ENCODE measurements around the gene PSME3. TPM values are rescaled to one million over a fixed set of nuclear protein-coding genes. Genes with fewer than 3 reads are reported as not detected.

PSME3 gene, protein sequence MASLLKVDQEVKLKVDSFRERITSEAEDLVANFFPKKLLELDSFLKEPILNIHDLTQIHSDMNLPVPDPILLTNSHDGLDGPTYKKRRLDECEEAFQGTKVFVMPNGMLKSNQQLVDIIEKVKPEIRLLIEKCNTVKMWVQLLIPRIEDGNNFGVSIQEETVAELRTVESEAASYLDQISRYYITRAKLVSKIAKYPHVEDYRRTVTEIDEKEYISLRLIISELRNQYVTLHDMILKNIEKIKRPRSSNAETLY
- total RNA-seq = 100 to 1,000 TPM in 3 of 8 experiments, 10 to 100 TPM in 5; 31.7 to 169 (median 69.6) TPM

DNA sequence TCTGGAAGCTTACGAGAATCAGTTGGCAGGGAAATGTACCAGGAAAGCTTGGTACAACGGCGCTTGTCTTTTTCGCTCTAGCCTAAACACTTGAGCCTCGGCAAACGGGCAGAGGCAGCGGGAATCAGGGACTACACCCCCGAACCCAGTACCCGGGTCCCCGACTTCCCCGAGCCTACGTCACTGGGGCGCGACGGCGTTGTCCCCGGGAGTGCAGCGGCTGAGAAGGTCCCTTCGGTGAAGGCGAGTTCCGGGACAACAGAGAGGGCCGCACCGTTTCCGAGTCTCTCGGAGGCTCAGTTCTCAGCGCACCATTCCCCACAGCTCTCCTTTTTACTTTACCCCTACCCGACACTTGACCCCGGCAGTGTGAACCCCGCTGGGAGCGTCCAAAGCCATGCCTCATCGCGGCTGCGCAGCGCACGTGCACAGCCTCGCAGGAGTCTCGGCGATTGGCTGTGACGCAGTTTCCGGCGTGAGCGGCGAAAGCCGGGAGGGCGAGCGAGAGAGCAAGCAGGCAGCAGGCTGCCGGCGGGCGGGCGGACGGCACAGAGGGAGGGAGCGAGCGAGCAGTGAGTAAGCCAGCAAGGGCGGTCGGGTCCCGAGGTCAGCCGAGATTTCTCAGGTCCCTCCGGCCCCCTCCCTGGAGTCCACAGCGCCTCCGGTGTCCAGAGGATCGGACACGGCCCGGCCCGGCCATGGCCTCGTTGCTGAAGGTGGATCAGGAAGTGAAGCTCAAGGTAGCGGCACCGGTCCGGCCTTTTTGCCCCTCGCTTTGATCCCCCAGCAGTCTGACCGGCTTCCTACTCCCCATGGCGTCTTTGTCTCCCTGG is at the start of gene PSME3:
Gene PSME3 (plus strand): TSS at position 464 of the 833 bp plus-strand sequence. CDS start 235 bp downstream, at position 699.
- ATAC-seq (replicated peaks in 6 of 8) = peak; percentile 89 to 97 (median 95)
- in situ Hi-C loops (cut with MboI; ENCODE audit: low pct_unique_long_range_greater_than_20kb in 2 of 9, low sequenced_read_pairs in 9 of 9, unreplicated experiment in 9 of 9) = loop anchor here in 3 of 9 experiments (25.0 kb wide), 1 partner anchor 104 kb away; no protein-coding TSS in a partner anchor

DNA sequence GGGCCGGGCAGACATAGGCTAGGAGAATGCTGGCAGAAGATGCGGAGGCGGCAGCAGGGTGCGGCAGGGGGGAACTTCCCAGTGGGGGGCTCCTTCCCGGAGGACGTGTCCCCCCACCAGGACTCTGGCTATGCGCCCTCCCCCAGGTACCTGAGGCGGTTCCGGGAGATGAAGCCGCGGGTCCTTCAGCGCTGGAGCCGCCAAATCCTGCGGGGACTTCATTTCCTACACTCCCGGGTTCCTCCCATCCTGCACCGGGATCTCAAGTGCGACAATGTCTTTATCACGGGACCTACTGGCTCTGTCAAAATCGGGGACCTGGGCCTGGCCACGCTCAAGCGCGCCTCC is 49.4 kb upstream of the PSME3 start:
- WGBS, 10 experiments = 15 to 100% (median 74%) methylated on average over 1 to 13 of the region's 22 CpGs; no CpG with 5 or more reads in 4 of the 10 experiments

More for the DNA sequence above, at the start of gene PSME3:
- WGBS, 10 experiments = 0% methylated on average over 2 to 27 of the region's 71 CpGs; no CpG with 5 or more reads in 1 of the 10 experiments
- H3K4me1 ChIP-seq (replicated peaks in 1 of 2) = peaks cover 8 to 13% of the 10 kb centered on the region in 2 donors
- peak within 1 kb of the TSS; percentile 84 to 87 for H3K27ac ChIP-seq
- H3K4me3 ChIP-seq = peak within 1 kb of the TSS; percentile 52 to 94 (median 78)

DNA sequence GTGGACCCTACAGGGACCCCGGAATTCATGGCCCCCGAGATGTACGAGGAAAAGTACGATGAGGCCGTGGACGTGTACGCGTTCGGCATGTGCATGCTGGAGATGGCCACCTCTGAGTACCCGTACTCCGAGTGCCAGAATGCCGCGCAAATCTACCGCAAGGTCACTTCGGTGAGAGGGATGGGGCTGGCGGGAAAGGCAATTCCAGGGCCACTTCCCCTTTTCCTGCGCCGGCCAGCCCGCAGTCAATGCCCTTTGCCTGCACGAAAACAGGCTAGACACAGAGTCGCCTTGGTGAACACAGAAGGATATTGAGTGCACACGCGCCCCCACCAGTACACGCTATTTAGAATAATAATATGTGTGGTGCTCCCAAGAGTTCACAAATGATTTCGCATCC is 48.8 kb upstream of the PSME3 start:
- in situ Hi-C loops (cut with MboI; ENCODE audit: low pct_unique_long_range_greater_than_20kb in 2 of 9, low sequenced_read_pairs in 9 of 9, unreplicated experiment in 9 of 9) = no loop called here
- WGBS, 10 experiments = 19 to 98% (median 92%) methylated on average over 2 to 14 of the region's 25 CpGs; no CpG with 5 or more reads in 7 of the 10 experiments
- no peak overlapping the region for H3K27ac ChIP-seq
- H3K4me1 ChIP-seq (replicated peaks in 1 of 2) = peaks cover 3 to 4% of the 10 kb centered on the region in 2 donors
- no peak for ATAC-seq (replicated peaks in 6 of 8)
- H3K4me3 ChIP-seq = no peak overlapping the region

More for the DNA sequence above, 49.4 kb upstream of the PSME3 start:
- H3K4me3 ChIP-seq = no peak overlapping the region
- no peak for ATAC-seq (replicated peaks in 6 of 8)
- in situ Hi-C loops (cut with MboI; ENCODE audit: low pct_unique_long_range_greater_than_20kb in 2 of 9, low sequenced_read_pairs in 9 of 9, unreplicated experiment in 9 of 9) = no loop called here
- no peak overlapping the region for H3K27ac ChIP-seq
- peaks cover 3 to 4% of the 10 kb centered on the region in 2 donors for H3K4me1 ChIP-seq (replicated peaks in 1 of 2)

DNA sequence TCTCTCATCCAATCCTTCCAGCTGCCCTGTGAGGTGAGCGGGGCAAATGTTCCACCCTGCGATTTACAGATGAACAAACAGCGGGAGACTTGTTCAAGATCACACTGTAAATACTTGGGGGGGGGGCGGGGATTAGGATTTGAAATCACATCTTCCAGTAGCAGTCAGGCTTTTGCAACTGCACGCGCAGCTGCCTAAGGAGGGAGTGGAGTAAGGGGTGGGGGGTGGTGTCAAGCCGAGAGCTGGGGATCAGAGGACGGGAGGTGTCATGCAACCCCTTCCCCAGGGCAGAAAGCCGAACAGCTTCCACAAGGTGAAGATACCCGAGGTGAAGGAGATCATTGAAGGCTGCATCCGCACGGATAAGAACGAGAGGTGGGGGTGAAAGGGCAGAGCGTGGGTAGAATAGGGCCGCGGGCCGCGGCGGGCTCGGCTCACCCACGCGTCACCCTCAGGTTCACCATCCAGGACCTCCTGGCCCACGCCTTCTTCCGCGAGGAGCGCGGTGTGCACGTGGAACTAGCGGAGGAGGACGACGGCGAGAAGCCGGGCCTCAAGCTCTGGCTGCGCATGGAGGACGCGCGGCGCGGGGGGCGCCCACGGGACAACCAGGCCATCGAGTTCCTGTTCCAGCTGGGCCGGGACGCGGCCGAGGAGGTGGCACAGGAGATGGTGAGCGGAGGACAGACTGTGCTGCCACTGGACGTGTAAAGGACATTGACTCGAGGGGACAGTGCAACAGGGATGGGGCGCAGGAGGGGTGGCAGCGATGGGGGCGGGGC is 48.2 kb upstream of the PSME3 start:
- 30 to 80% methylated on average over 2 to 10 of the region's 52 CpGs; no CpG with 5 or more reads in 8 of the 10 experiments for WGBS, 10 experiments
- H3K27ac ChIP-seq = no peak overlapping the region
- in situ Hi-C loops (cut with MboI; ENCODE audit: low pct_unique_long_range_greater_than_20kb in 2 of 9, low sequenced_read_pairs in 9 of 9, unreplicated experiment in 9 of 9) = no loop called here
- peaks cover 3% of the 10 kb centered on the region in 2 donors for H3K4me1 ChIP-seq (replicated peaks in 1 of 2)
- no peak for ATAC-seq (replicated peaks in 6 of 8)
- H3K4me3 ChIP-seq = no peak overlapping the region

DNA sequence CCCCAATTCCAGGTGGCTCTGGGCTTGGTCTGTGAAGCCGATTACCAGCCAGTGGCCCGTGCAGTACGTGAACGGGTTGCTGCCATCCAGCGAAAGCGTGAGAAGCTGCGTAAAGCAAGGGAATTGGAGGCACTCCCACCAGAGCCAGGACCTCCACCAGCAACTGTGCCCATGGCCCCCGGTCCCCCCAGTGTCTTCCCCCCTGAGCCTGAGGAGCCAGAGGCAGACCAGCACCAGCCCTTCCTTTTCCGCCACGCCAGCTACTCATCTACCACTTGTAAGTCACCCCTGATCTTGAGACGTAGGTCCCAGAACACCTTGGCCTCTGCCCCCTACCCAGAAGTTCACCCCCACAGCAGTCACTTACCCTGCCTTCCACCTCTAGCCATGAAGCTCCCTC is 45.9 kb upstream of the PSME3 start:
- peaks cover 0 to 3% of the 10 kb centered on the region in 2 donors for H3K4me1 ChIP-seq (replicated peaks in 1 of 2)
- in situ Hi-C loops (cut with MboI; ENCODE audit: low pct_unique_long_range_greater_than_20kb in 2 of 9, low sequenced_read_pairs in 9 of 9, unreplicated experiment in 9 of 9) = no loop called here
- ATAC-seq (replicated peaks in 6 of 8) = no peak
- no peak overlapping the region for H3K4me3 ChIP-seq
- no peak overlapping the region for H3K27ac ChIP-seq
- WGBS, 10 experiments = 76 to 86% (median 81%) methylated on average over 2 to 6 of the region's 11 CpGs; no CpG with 5 or more reads in 6 of the 10 experiments

DNA sequence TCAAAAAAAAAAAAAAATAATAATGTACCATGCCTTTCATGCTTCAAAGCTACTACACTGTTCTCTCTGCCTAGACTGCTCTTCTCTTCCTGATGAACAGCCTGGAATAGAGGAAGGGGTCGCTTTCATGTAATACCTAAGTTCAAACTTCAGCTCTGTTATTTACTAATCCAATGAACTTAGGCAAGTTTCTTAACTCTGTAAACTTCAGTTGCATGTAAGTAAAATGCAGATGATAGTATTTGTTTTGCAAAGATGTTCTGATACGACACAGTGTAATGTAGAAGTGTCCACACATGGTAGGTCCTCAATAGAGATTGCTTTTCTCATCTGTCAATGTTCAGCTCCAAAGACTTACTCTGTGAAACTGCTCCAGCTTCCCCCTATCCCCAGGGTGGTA is 41.2 kb upstream of the PSME3 start:
- H3K4me3 ChIP-seq = no peak overlapping the region
- H3K4me1 ChIP-seq (replicated peaks in 1 of 2) = no peaks in the 10 kb centered on the region
- H3K27ac ChIP-seq = no peak overlapping the region
- ATAC-seq (replicated peaks in 6 of 8) = no peak
- in situ Hi-C loops (cut with MboI; ENCODE audit: low pct_unique_long_range_greater_than_20kb in 2 of 9, low sequenced_read_pairs in 9 of 9, unreplicated experiment in 9 of 9) = no loop called here
- WGBS, 10 experiments = 33 to 100% (median 75%) methylated on average over 1 to 2 of the region's 2 CpGs; no CpG with 5 or more reads in 2 of the 10 experiments

DNA sequence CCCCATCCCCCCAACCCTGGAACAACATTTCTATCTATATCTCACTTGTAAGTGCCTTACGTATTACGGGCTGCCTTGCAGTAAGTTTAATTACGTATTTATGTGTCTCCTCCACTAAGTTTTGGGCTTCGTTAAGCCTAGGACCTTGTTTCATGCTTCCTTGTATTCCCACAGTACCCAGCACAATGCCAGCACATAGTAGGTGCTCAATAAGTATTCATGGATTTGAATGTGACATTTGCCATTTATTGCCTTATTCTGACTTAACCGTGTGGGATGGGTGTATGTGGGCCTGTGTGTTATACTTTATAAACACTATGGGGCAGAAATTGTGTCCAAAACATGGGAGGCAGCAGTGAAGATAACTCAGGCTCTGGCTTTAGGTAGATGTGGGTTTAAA is 40.7 kb upstream of the PSME3 start:
- no peak overlapping the region for H3K4me3 ChIP-seq
- 49 to 71% (median 60%) methylated on average over 1 to 5 of the region's 5 CpGs; no CpG with 5 or more reads in 3 of the 10 experiments for WGBS, 10 experiments
- no peak for ATAC-seq (replicated peaks in 6 of 8)
- H3K27ac ChIP-seq = no peak overlapping the region
- in situ Hi-C loops (cut with MboI; ENCODE audit: low pct_unique_long_range_greater_than_20kb in 2 of 9, low sequenced_read_pairs in 9 of 9, unreplicated experiment in 9 of 9) = no loop called here
- H3K4me1 ChIP-seq (replicated peaks in 1 of 2) = peaks cover 1% of the 10 kb centered on the region in 2 donors

DNA sequence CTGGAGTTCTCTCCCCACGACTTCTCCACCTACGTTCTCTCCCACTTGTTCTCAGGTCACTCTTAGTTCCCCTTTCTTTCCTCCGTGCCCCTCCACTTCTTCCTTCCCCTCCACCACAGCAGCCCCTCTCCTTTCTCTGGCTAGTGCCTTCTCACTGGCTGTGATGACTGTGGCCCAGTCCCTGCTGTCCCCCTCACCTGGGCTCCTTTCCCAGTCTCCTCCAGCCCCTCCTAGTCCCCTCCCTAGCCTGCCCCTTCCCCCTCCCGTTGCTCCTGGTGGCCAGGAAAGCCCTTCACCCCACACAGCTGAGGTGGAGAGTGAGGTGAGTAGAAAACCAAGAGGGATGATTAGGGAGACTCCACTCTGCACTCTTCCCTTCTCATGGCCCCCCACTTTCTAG is 38.1 kb upstream of the PSME3 start:
- in situ Hi-C loops (cut with MboI; ENCODE audit: low pct_unique_long_range_greater_than_20kb in 2 of 9, low sequenced_read_pairs in 9 of 9, unreplicated experiment in 9 of 9) = no loop called here
- Histone ChIP-seq H3K4me1 (replicated peaks in 1 of 2) (peaks cover 4 to 5% of the 10 kb centered on the region in 2 donors), H3K4me3 (no peak overlapping the region), H3K27ac (no peak overlapping the region)
- no peak for ATAC-seq (replicated peaks in 6 of 8)
- WGBS, 10 experiments = no CpG with 5 or more reads among the region's 4 CpGs

DNA sequence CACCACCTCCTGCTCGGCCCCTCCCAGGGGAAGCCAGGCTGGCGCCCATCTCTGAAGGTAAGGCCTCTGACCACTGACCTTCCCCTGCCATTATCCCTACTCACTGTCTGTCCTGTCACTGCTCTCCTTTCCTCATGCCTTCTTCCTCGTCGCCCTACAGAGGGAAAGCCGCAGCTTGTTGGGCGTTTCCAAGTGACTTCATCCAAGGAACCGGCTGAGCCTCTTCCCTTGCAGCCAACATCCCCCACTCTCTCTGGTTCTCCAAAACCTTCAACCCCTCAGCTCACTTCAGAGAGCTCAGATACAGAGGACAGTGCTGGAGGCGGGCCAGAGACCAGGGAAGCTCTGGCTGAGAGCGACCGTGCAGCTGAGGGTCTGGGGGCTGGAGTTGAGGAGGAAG is 37.7 kb upstream of the PSME3 start:
- in situ Hi-C loops (cut with MboI; ENCODE audit: low pct_unique_long_range_greater_than_20kb in 2 of 9, low sequenced_read_pairs in 9 of 9, unreplicated experiment in 9 of 9) = no loop called here
- no peak overlapping the region for H3K27ac ChIP-seq
- ATAC-seq (replicated peaks in 6 of 8) = no peak
- 83 to 100% (median 97%) methylated on average over 2 to 7 of the region's 10 CpGs; no CpG with 5 or more reads in 4 of the 10 experiments for WGBS, 10 experiments
- H3K4me3 ChIP-seq = no peak overlapping the region
- peaks cover 4 to 5% of the 10 kb centered on the region in 2 donors for H3K4me1 ChIP-seq (replicated peaks in 1 of 2)

DNA sequence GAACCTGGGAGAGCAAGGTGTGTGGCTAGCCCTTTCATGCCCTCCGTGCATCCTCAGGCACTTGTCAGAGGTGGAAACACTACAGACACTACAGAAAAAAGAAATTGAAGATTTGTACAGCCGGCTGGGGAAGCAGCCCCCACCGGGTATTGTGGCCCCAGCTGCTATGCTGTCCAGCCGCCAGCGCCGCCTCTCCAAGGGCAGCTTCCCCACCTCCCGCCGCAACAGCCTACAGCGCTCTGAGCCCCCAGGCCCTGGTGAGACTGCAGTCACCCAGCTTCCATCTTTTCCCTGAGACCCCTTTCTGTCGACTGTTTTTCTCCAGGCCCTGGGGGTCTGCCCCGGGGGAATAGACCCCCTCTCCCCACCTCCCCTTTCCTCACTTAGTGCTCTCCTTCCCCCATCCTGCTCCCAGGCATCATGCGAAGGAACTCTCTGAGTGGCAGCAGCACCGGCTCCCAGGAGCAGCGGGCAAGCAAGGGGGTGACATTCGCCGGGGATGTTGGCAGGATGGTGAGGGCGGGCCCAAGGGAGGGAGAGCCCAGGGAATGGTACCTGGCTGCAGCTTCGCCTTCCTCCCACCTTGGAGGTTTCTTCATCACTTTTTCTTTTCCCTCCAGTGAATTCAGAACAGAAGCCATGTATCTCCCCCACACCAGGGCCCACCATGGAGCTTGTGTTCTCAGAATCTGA is 37.0 kb upstream of the PSME3 start:
- H3K4me1 ChIP-seq (replicated peaks in 1 of 2) = peaks cover 4 to 5% of the 10 kb centered on the region in 2 donors
- H3K4me3 ChIP-seq = no peak overlapping the region
- no peak overlapping the region for H3K27ac ChIP-seq
- WGBS, 10 experiments = 80 to 93% (median 90%) methylated on average over 1 to 5 of the region's 18 CpGs; no CpG with 5 or more reads in 7 of the 10 experiments
- in situ Hi-C loops (cut with MboI; ENCODE audit: low pct_unique_long_range_greater_than_20kb in 2 of 9, low sequenced_read_pairs in 9 of 9, unreplicated experiment in 9 of 9) = no loop called here
- ATAC-seq (replicated peaks in 6 of 8) = no peak

DNA sequence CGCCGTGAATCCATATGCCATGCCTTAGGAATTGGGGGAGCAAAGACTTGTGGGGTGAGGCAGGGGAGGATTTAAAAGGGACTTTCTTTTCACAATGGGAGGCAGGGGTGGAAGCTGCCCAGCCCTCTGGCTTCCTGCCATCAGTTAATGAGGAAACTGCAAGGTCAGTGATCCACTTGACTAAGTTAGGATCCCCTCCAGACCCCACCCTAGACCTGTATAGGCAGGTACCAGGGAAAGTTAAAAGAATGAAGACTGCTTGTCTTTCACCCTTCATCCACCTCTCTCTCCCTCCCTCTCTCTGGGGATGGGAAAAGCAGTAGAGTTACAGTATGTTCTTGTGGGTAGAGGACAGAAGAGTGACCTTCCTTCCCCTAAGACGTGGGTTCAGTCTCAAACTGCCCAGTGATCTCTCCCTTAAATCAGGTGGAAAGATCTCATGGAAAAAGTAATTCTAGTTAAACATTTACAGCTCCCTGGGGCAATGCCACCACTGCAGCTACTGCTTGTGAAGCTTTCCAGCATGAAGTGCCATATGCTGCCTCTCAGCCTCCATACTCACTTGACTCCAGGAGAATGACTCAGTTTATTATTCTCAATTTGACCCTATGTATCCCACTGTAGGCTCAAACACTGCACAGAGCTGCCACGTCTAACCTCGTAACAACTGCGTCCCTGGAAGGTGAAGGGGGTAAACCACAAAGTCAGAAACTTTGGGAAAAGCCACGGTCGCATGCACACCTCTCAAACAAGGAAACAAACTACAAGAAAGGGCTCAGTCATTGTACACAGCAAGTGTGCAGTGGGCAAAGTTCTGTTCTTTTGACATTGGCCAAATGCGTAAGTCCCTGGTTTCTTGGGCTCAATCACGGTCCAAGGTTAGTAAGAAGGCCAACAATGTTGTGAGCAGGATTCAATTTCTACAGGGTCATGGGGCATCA is 35.9 kb upstream of the PSME3 start:
- no peak overlapping the region for H3K27ac ChIP-seq
- no peak for ATAC-seq (replicated peaks in 6 of 8)
- H3K4me3 ChIP-seq = peak overlapping the region; percentile 66 to 99 (median 91)
- H3K4me1 ChIP-seq (replicated peaks in 1 of 2) = peaks cover 4 to 5% of the 10 kb centered on the region in 2 donors
- 20 to 100% (median 54%) methylated on average over 1 to 6 of the region's 10 CpGs; no CpG with 5 or more reads in 3 of the 10 experiments for WGBS, 10 experiments
- in situ Hi-C loops (cut with MboI; ENCODE audit: low pct_unique_long_range_greater_than_20kb in 2 of 9, low sequenced_read_pairs in 9 of 9, unreplicated experiment in 9 of 9) = no loop called here

Data from motor neuron (in vitro differentiated cells).